ENCODE measurements around the gene OR6S1. TPM values are rescaled to one million over a fixed set of nuclear protein-coding genes. Genes with fewer than 3 reads are reported as not detected.

The OR6S1 gene
- total and polyA plus RNA-seq, 5 donors from 2014 or later: not detected

- Histone ChIP-seq H3K27ac (ENCODE audit: insufficient read depth, low read length, poor library complexity, severe bottlenecking) (peak overlapping the region; percentile 10), H3K27me3 (ENCODE audit: control insufficient read depth, insufficient read depth, low read length) (peaks cover 9% of the 10 kb centered on the region), H3K36me3 (ENCODE audit: control insufficient read depth, insufficient read depth, low read length) (no peaks in the 10 kb centered on the region), H3K4me1 (ENCODE audit: control insufficient read depth, insufficient read depth, low read length, poor library complexity, severe bottlenecking) (peaks cover 38% of the 10 kb centered on the region), H3K9me3 (ENCODE audit: control insufficient read depth in 2 of 2, low read length in 2 of 2) (no peaks in the 10 kb centered on the region), H3K4me3 (ENCODE audit: low read depth, low read length) (peak overlapping the region; percentile 94)
- H3K4me3 Mint-ChIP-seq: no peak overlapping the region
- no peak for ATAC-seq (ENCODE audit: low read depth in 2 of 2)
- no peaks in the 10 kb centered on the region for H3K36me3 Mint-ChIP-seq
- no peaks in the 10 kb centered on the region for H3K27me3 Mint-ChIP-seq
- H3K9me3 Mint-ChIP-seq: no peaks in the 10 kb centered on the region
- peak; percentile 54 to 73 (median 65) for DNase-seq
- H3K27ac Mint-ChIP-seq: no peak overlapping the region
- peaks cover 0 to 4% (median 0%) of the 10 kb centered on the region in 4 donors for H3K4me1 Mint-ChIP-seq
Measured at GRCh38 chr14:20610002-20610765, 31.3 kb downstream of the OR6S1 start.

GRCh38 chr14:20609215-20610001 lies 32.1 kb downstream of the OR6S1 start:
- no peaks in the 10 kb centered on the region for H3K36me3 ChIP-seq (ENCODE audit: control insufficient read depth, insufficient read depth, low read length)
- H3K27ac ChIP-seq (ENCODE audit: insufficient read depth, low read length, poor library complexity, severe bottlenecking): peak overlapping the region; percentile 10
- H3K4me1 ChIP-seq (ENCODE audit: control insufficient read depth, insufficient read depth, low read length, poor library complexity, severe bottlenecking): peaks cover 33% of the 10 kb centered on the region
- no peaks in the 10 kb centered on the region for H3K9me3 ChIP-seq (ENCODE audit: control insufficient read depth in 2 of 2, low read length in 2 of 2)
- Mint-ChIP-seq H3K27me3 (no peaks in the 10 kb centered on the region), H3K36me3 (no peaks in the 10 kb centered on the region), H3K4me1 (peaks cover 0 to under 1% (median 0%) of the 10 kb centered on the region in 4 donors), H3K9me3 (no peaks in the 10 kb centered on the region), H3K27ac (no peak overlapping the region), H3K4me3 (no peak overlapping the region)
- peak overlapping the region; percentile 94 for H3K4me3 ChIP-seq (ENCODE audit: low read depth, low read length)
- ATAC-seq (ENCODE audit: low read depth in 2 of 2) (peak; percentile 23 to 30), DNase-seq (peak; percentile 49 to 83 (median 80))
- peaks cover 7% of the 10 kb centered on the region for H3K27me3 ChIP-seq (ENCODE audit: control insufficient read depth, insufficient read depth, low read length)

GRCh38 chr14:20608383-20609110 lies 32.9 kb downstream of the OR6S1 start:
- Mint-ChIP-seq H3K36me3 (no peaks in the 10 kb centered on the region), H3K27ac (peak overlapping the region in 1 of 3 donors; percentile 33)

GRCh38 chr14:20607617-20608016 lies 33.9 kb downstream of the OR6S1 start:
- H3K4me1 Mint-ChIP-seq: no peaks in the 10 kb centered on the region

More at GRCh38 chr14:20608383-20609110, 32.9 kb downstream of the OR6S1 start:
- Histone ChIP-seq H3K4me1 (ENCODE audit: control insufficient read depth, insufficient read depth, low read length, poor library complexity, severe bottlenecking) (peaks cover 25% of the 10 kb centered on the region), H3K9me3 (ENCODE audit: control insufficient read depth in 2 of 2, low read length in 2 of 2) (no peaks in the 10 kb centered on the region), H3K36me3 (ENCODE audit: control insufficient read depth, insufficient read depth, low read length) (no peaks in the 10 kb centered on the region), H3K27ac (ENCODE audit: insufficient read depth, low read length, poor library complexity, severe bottlenecking) (no peak overlapping the region), H3K4me3 (ENCODE audit: low read depth, low read length) (no peak overlapping the region), H3K27me3 (ENCODE audit: control insufficient read depth, insufficient read depth, low read length) (peaks cover 7% of the 10 kb centered on the region)
- no peak for DNase-seq
- H3K9me3 Mint-ChIP-seq: no peaks in the 10 kb centered on the region
- H3K4me3 Mint-ChIP-seq: peak overlapping the region in 1 of 4 donors; percentile 28
- H3K4me1 Mint-ChIP-seq: no peaks in the 10 kb centered on the region
- H3K27me3 Mint-ChIP-seq: no peaks in the 10 kb centered on the region
- no peak for ATAC-seq (ENCODE audit: low read depth in 2 of 2)

DNA sequence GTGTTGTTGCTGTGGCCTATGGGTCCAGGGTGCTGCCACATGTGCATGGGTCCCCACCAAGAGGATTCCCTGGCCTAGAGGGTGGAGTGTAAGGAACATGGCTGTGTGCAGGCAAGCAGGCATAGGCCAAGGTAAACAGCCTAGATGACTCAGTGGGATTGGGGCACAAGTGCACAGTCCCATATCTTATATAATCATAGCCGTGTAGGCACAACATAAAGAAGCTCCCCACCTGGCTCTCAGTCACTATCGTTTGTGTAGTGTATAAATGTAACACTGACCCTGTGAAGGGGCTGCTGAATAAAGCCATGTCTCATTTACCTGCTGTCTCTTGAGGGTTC lies 34.6 kb downstream of the OR6S1 start:
- Mint-ChIP-seq H3K4me3 (no peak overlapping the region), H3K36me3 (no peaks in the 10 kb centered on the region), H3K4me1 (no peaks in the 10 kb centered on the region), H3K9me3 (no peaks in the 10 kb centered on the region), H3K27me3 (no peaks in the 10 kb centered on the region), H3K27ac (peak overlapping the region in 1 of 3 donors; percentile 40)
- Histone ChIP-seq H3K27ac (ENCODE audit: insufficient read depth, low read length, poor library complexity, severe bottlenecking) (no peak overlapping the region), H3K4me1 (ENCODE audit: control insufficient read depth, insufficient read depth, low read length, poor library complexity, severe bottlenecking) (peaks cover 21% of the 10 kb centered on the region), H3K4me3 (ENCODE audit: low read depth, low read length) (no peak overlapping the region), H3K9me3 (ENCODE audit: control insufficient read depth in 2 of 2, low read length in 2 of 2) (no peaks in the 10 kb centered on the region), H3K27me3 (ENCODE audit: control insufficient read depth, insufficient read depth, low read length) (peaks cover 7% of the 10 kb centered on the region), H3K36me3 (ENCODE audit: control insufficient read depth, insufficient read depth, low read length) (no peaks in the 10 kb centered on the region)
- DNase-seq: no peak
- no peak for ATAC-seq (ENCODE audit: low read depth in 2 of 2)

More at GRCh38 chr14:20607617-20608016, 33.9 kb downstream of the OR6S1 start:
- H3K27me3 ChIP-seq (ENCODE audit: control insufficient read depth, insufficient read depth, low read length): peaks cover 7% of the 10 kb centered on the region
- DNase-seq (no peak), ATAC-seq (ENCODE audit: low read depth in 2 of 2) (no peak)
- no peak overlapping the region for H3K27ac ChIP-seq (ENCODE audit: insufficient read depth, low read length, poor library complexity, severe bottlenecking)
- H3K36me3 ChIP-seq (ENCODE audit: control insufficient read depth, insufficient read depth, low read length): no peaks in the 10 kb centered on the region
- H3K36me3 Mint-ChIP-seq: no peaks in the 10 kb centered on the region
- H3K27me3 Mint-ChIP-seq: no peaks in the 10 kb centered on the region
- H3K4me1 ChIP-seq (ENCODE audit: control insufficient read depth, insufficient read depth, low read length, poor library complexity, severe bottlenecking): peaks cover 21% of the 10 kb centered on the region
- H3K4me3 ChIP-seq (ENCODE audit: low read depth, low read length): no peak overlapping the region
- H3K9me3 ChIP-seq (ENCODE audit: control insufficient read depth in 2 of 2, low read length in 2 of 2): no peaks in the 10 kb centered on the region
- no peak overlapping the region for H3K27ac Mint-ChIP-seq
- no peak overlapping the region for H3K4me3 Mint-ChIP-seq
- no peaks in the 10 kb centered on the region for H3K9me3 Mint-ChIP-seq

GRCh38 chr14:20606190-20606901 lies 35.1 kb downstream of the OR6S1 start:
- Histone ChIP-seq H3K27ac (ENCODE audit: insufficient read depth, low read length, poor library complexity, severe bottlenecking) (no peak overlapping the region), H3K4me1 (ENCODE audit: control insufficient read depth, insufficient read depth, low read length, poor library complexity, severe bottlenecking) (peaks cover 21% of the 10 kb centered on the region), H3K27me3 (ENCODE audit: control insufficient read depth, insufficient read depth, low read length) (peaks cover 2% of the 10 kb centered on the region), H3K36me3 (ENCODE audit: control insufficient read depth, insufficient read depth, low read length) (no peaks in the 10 kb centered on the region), H3K4me3 (ENCODE audit: low read depth, low read length) (no peak overlapping the region), H3K9me3 (ENCODE audit: control insufficient read depth in 2 of 2, low read length in 2 of 2) (no peaks in the 10 kb centered on the region)
- Mint-ChIP-seq H3K4me1 (no peaks in the 10 kb centered on the region), H3K27me3 (no peaks in the 10 kb centered on the region), H3K4me3 (no peak overlapping the region), H3K36me3 (no peaks in the 10 kb centered on the region), H3K27ac (peak overlapping the region in 1 of 3 donors; percentile 40), H3K9me3 (no peaks in the 10 kb centered on the region)
- DNase-seq (no peak), ATAC-seq (ENCODE audit: low read depth in 2 of 2) (no peak)
